Measurements from ENCODE around the gene BCL2L14. TPM values are rescaled to one million over a fixed set of nuclear protein-coding genes. Genes with fewer than 3 reads are reported as not detected.

The BCL2L14 gene
- total RNA-seq, 1 experiment from 2014 or later: not detected

- Histone ChIP-seq H3K36me3 (ENCODE audit: insufficient read depth, low read length) (no peaks in the 10 kb centered on the region), H3K27me3 (ENCODE audit: low read length) (no peaks in the 10 kb centered on the region), H3K4me2 (ENCODE audit: low read depth, low read length, poor library complexity, severe bottlenecking) (no peak overlapping the region), H3K79me2 (ENCODE audit: low read length) (no peaks in the 10 kb centered on the region), H3K4me3 (ENCODE audit: low read length) (no peak overlapping the region), H4K20me1 (ENCODE audit: insufficient read depth, low read depth, low read length) (no peaks in the 10 kb centered on the region), H3K9ac (ENCODE audit: low read length) (no peak overlapping the region), H3K27ac (ENCODE audit: low read length) (no peak overlapping the region), H3K9me2 (replicated peaks; ENCODE audit: insufficient read depth, low read length) (no peaks in the 10 kb centered on the region), H3K4me1 (ENCODE audit: low read length) (no peaks in the 10 kb centered on the region), H2AFZ (ENCODE audit: low read length) (no peak overlapping the region; the same call in 1 of the 2 replicates), H3K9me3 (ENCODE audit: low read length) (no peaks in the 10 kb centered on the region)
- DNase-seq: no peak
Measured at GRCh38 chr12:12032260-12032791, 38.4 kb upstream of the BCL2L14 start.

GRCh38 chr12:12032851-12033797, 37.6 kb upstream of the BCL2L14 start:
- Histone ChIP-seq H3K9me2 (replicated peaks; ENCODE audit: insufficient read depth, low read length) (no peaks in the 10 kb centered on the region), H3K36me3 (ENCODE audit: insufficient read depth, low read length) (no peaks in the 10 kb centered on the region), H3K4me3 (ENCODE audit: low read length) (no peak overlapping the region), H3K4me2 (ENCODE audit: low read depth, low read length, poor library complexity, severe bottlenecking) (peak overlapping the region; percentile 8), H3K9me3 (ENCODE audit: low read length) (no peaks in the 10 kb centered on the region), H3K79me2 (ENCODE audit: low read length) (no peaks in the 10 kb centered on the region), H3K9ac (ENCODE audit: low read length) (no peak overlapping the region), H4K20me1 (ENCODE audit: insufficient read depth, low read depth, low read length) (no peaks in the 10 kb centered on the region), H2AFZ (ENCODE audit: low read length) (no peak overlapping the region), H3K27ac (ENCODE audit: low read length) (no peak overlapping the region), H3K27me3 (ENCODE audit: low read length) (no peaks in the 10 kb centered on the region), H3K4me1 (ENCODE audit: low read length) (no peaks in the 10 kb centered on the region)
- peak; percentile 76 for DNase-seq

GRCh38 chr12:12033824-12034223, 36.9 kb upstream of the BCL2L14 start:
- H3K4me2 ChIP-seq (ENCODE audit: low read depth, low read length, poor library complexity, severe bottlenecking): no peak overlapping the region
- no peak overlapping the region for H2AFZ ChIP-seq (ENCODE audit: low read length)
- no peak overlapping the region for H3K4me3 ChIP-seq (ENCODE audit: low read length)
- no peaks in the 10 kb centered on the region for H3K79me2 ChIP-seq (ENCODE audit: low read length)
- no peaks in the 10 kb centered on the region for H3K9me3 ChIP-seq (ENCODE audit: low read length)
- no peaks in the 10 kb centered on the region for H3K27me3 ChIP-seq (ENCODE audit: low read length)
- H3K4me1 ChIP-seq (ENCODE audit: low read length): no peaks in the 10 kb centered on the region
- no peaks in the 10 kb centered on the region for H4K20me1 ChIP-seq (ENCODE audit: insufficient read depth, low read depth, low read length)
- no peak overlapping the region for H3K9ac ChIP-seq (ENCODE audit: low read length)
- H3K9me2 ChIP-seq (replicated peaks; ENCODE audit: insufficient read depth, low read length): no peaks in the 10 kb centered on the region
- H3K36me3 ChIP-seq (ENCODE audit: insufficient read depth, low read length): no peaks in the 10 kb centered on the region
- no peak overlapping the region for H3K27ac ChIP-seq (ENCODE audit: low read length)
- DNase-seq: no peak

GRCh38 chr12:12034344-12034743, 36.4 kb upstream of the BCL2L14 start:
- Histone ChIP-seq H3K79me2 (ENCODE audit: low read length) (no peaks in the 10 kb centered on the region), H3K9me3 (ENCODE audit: low read length) (no peaks in the 10 kb centered on the region), H4K20me1 (ENCODE audit: insufficient read depth, low read depth, low read length) (no peaks in the 10 kb centered on the region), H3K9me2 (replicated peaks; ENCODE audit: insufficient read depth, low read length) (no peaks in the 10 kb centered on the region), H3K4me3 (ENCODE audit: low read length) (no peak overlapping the region), H3K9ac (ENCODE audit: low read length) (no peak overlapping the region), H3K4me2 (ENCODE audit: low read depth, low read length, poor library complexity, severe bottlenecking) (no peak overlapping the region), H3K36me3 (ENCODE audit: insufficient read depth, low read length) (no peaks in the 10 kb centered on the region), H3K27ac (ENCODE audit: low read length) (no peak overlapping the region), H3K4me1 (ENCODE audit: low read length) (no peaks in the 10 kb centered on the region), H3K27me3 (ENCODE audit: low read length) (no peaks in the 10 kb centered on the region), H2AFZ (ENCODE audit: low read length) (no peak overlapping the region)
- no peak for DNase-seq

GRCh38 chr12:12035229-12035628, 35.5 kb upstream of the BCL2L14 start:
- Histone ChIP-seq H3K27me3 (ENCODE audit: low read length) (no peaks in the 10 kb centered on the region), H3K4me2 (ENCODE audit: low read depth, low read length, poor library complexity, severe bottlenecking) (no peak overlapping the region), H3K36me3 (ENCODE audit: insufficient read depth, low read length) (no peaks in the 10 kb centered on the region), H2AFZ (ENCODE audit: low read length) (no peak overlapping the region), H3K9me3 (ENCODE audit: low read length) (no peaks in the 10 kb centered on the region), H3K79me2 (ENCODE audit: low read length) (no peaks in the 10 kb centered on the region), H3K4me3 (ENCODE audit: low read length) (no peak overlapping the region), H3K9me2 (replicated peaks; ENCODE audit: insufficient read depth, low read length) (no peaks in the 10 kb centered on the region), H3K4me1 (ENCODE audit: low read length) (no peaks in the 10 kb centered on the region), H3K9ac (ENCODE audit: low read length) (no peak overlapping the region), H3K27ac (ENCODE audit: low read length) (no peak overlapping the region), H4K20me1 (ENCODE audit: insufficient read depth, low read depth, low read length) (no peaks in the 10 kb centered on the region)
- DNase-seq: no peak

- H3K4me1 ChIP-seq (ENCODE audit: low read length): no peaks in the 10 kb centered on the region
- H3K79me2 ChIP-seq (ENCODE audit: low read length): no peaks in the 10 kb centered on the region
- H3K9me2 ChIP-seq (replicated peaks; ENCODE audit: insufficient read depth, low read length): no peaks in the 10 kb centered on the region
- no peaks in the 10 kb centered on the region for H3K27me3 ChIP-seq (ENCODE audit: low read length)
- no peak overlapping the region for H3K4me2 ChIP-seq (ENCODE audit: low read depth, low read length, poor library complexity, severe bottlenecking)
- H3K36me3 ChIP-seq (ENCODE audit: insufficient read depth, low read length): no peaks in the 10 kb centered on the region
- no peak for DNase-seq
- H3K9ac ChIP-seq (ENCODE audit: low read length): no peak overlapping the region
- no peak overlapping the region for H2AFZ ChIP-seq (ENCODE audit: low read length)
- no peak overlapping the region for H3K4me3 ChIP-seq (ENCODE audit: low read length)
- H4K20me1 ChIP-seq (ENCODE audit: insufficient read depth, low read depth, low read length): no peaks in the 10 kb centered on the region
- H3K27ac ChIP-seq (ENCODE audit: low read length): no peak overlapping the region
- no peaks in the 10 kb centered on the region for H3K9me3 ChIP-seq (ENCODE audit: low read length)
Measured at GRCh38 chr12:12036901-12037300, 33.8 kb upstream of the BCL2L14 start.

GRCh38 chr12:12039897-12040296, 30.8 kb upstream of the BCL2L14 start:
- no peaks in the 10 kb centered on the region for H3K9me2 ChIP-seq (replicated peaks; ENCODE audit: insufficient read depth, low read length)
- no peak overlapping the region for H3K27ac ChIP-seq (ENCODE audit: low read length)
- DNase-seq: no peak
- H3K9ac ChIP-seq (ENCODE audit: low read length): no peak overlapping the region
- no peaks in the 10 kb centered on the region for H3K9me3 ChIP-seq (ENCODE audit: low read length)
- no peaks in the 10 kb centered on the region for H3K36me3 ChIP-seq (ENCODE audit: insufficient read depth, low read length)
- no peak overlapping the region for H3K4me2 ChIP-seq (ENCODE audit: low read depth, low read length, poor library complexity, severe bottlenecking)
- H2AFZ ChIP-seq (ENCODE audit: low read length): no peak overlapping the region
- no peak overlapping the region for H3K4me3 ChIP-seq (ENCODE audit: low read length)
- no peaks in the 10 kb centered on the region for H3K4me1 ChIP-seq (ENCODE audit: low read length)
- no peaks in the 10 kb centered on the region for H3K27me3 ChIP-seq (ENCODE audit: low read length)
- H3K79me2 ChIP-seq (ENCODE audit: low read length): no peaks in the 10 kb centered on the region
- no peaks in the 10 kb centered on the region for H4K20me1 ChIP-seq (ENCODE audit: insufficient read depth, low read depth, low read length)

GRCh38 chr12:12046401-12046800, 24.3 kb upstream of the BCL2L14 start:
- H2AFZ ChIP-seq (ENCODE audit: low read length): no peak overlapping the region
- H3K4me3 ChIP-seq (ENCODE audit: low read length): no peak overlapping the region
- H3K36me3 ChIP-seq (ENCODE audit: insufficient read depth, low read length): no peaks in the 10 kb centered on the region

More at GRCh38 chr12:12046401-12046800, 24.3 kb upstream of the BCL2L14 start:
- Histone ChIP-seq H3K4me2 (ENCODE audit: low read depth, low read length, poor library complexity, severe bottlenecking) (no peak overlapping the region), H3K79me2 (ENCODE audit: low read length) (no peaks in the 10 kb centered on the region), H3K9me3 (ENCODE audit: low read length) (no peaks in the 10 kb centered on the region), H4K20me1 (ENCODE audit: insufficient read depth, low read depth, low read length) (no peaks in the 10 kb centered on the region), H3K4me1 (ENCODE audit: low read length) (no peaks in the 10 kb centered on the region), H3K9me2 (replicated peaks; ENCODE audit: insufficient read depth, low read length) (no peaks in the 10 kb centered on the region), H3K27ac (ENCODE audit: low read length) (no peak overlapping the region), H3K9ac (ENCODE audit: low read length) (no peak overlapping the region), H3K27me3 (ENCODE audit: low read length) (no peaks in the 10 kb centered on the region)
- DNase-seq: no peak
